Measurements from ENCODE around the gene LPAR6. TPM values are rescaled to one million over a fixed set of nuclear protein-coding genes. Genes with fewer than 3 reads are reported as not detected.

Gene LPAR6
- total and polyA plus RNA-seq, 2 donors (not counting 1 experiment from before 2014, with no cell fraction given), result 0.55 to 1.0 TPM

DNA sequence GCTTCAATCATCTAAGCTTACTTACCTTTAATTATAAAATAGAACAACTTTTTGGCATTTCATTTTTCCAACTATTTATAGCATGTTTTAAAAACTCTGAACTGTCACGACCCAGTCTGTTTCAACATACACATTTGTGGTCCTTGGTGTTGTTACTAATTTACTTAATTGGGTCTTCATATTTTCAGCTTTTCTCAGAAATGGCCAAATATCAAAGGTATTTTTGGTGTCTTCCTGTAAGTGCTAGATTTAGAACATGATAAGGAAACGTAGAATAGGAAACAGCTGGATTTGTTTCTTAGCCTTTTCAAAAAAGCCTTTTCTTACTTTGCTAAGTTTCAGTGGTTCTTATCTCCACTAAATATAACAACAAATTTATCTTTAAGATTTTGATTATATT, 11.4 kb downstream of the LPAR6 start:
- no peak overlapping the region for H3K4me3 Mint-ChIP-seq
- ATAC-seq (ENCODE audit: low read depth) (no peak), DNase-seq (no peak)
- no peaks in the 10 kb centered on the region for H3K4me1 ChIP-seq (ENCODE audit: control insufficient read depth in 2 of 2, insufficient read depth in 2 of 2, low read length in 2 of 2)
- WGBS (ENCODE audit: insufficient coverage), result no CpG with 5 or more reads among the region's 2 CpGs
- H3K27me3 ChIP-seq (replicated peaks in 1 of 4; ENCODE audit: control extremely low read depth in 1 of 4, control insufficient read depth in 3 of 4, insufficient read depth in 4 of 4, low read length in 3 of 4), result no peaks in the 10 kb centered on the region
- H3K27me3 Mint-ChIP-seq, result no peaks in the 10 kb centered on the region
- H3K36me3 ChIP-seq (replicated peaks in 1 of 2; ENCODE audit: control extremely low read depth in 1 of 2, control insufficient read depth in 1 of 2, extremely low read depth in 1 of 2, insufficient read depth in 2 of 2, low read length in 1 of 2), result peaks cover 0 to 10% of the 10 kb centered on the region in 2 experiments
- H3K4me1 Mint-ChIP-seq, result peaks cover 10% of the 10 kb centered on the region
- no peak overlapping the region for H3K4me2 ChIP-seq (replicated peaks; ENCODE audit: low read depth, low read length, poor library complexity, severe bottlenecking)
- H3K27ac Mint-ChIP-seq, result no peak overlapping the region
- H3K9me3 Mint-ChIP-seq (ENCODE audit: insufficient read depth), result no peaks in the 10 kb centered on the region
- no peak for TF ChIP-seq EZH2 (IDR thresholded peaks at IDR 0.05; ENCODE audit: borderline replicate concordance, insufficient read depth, low read depth, low read length, poor library complexity, severe bottlenecking)
- TF ChIP-seq, protein P1, sequence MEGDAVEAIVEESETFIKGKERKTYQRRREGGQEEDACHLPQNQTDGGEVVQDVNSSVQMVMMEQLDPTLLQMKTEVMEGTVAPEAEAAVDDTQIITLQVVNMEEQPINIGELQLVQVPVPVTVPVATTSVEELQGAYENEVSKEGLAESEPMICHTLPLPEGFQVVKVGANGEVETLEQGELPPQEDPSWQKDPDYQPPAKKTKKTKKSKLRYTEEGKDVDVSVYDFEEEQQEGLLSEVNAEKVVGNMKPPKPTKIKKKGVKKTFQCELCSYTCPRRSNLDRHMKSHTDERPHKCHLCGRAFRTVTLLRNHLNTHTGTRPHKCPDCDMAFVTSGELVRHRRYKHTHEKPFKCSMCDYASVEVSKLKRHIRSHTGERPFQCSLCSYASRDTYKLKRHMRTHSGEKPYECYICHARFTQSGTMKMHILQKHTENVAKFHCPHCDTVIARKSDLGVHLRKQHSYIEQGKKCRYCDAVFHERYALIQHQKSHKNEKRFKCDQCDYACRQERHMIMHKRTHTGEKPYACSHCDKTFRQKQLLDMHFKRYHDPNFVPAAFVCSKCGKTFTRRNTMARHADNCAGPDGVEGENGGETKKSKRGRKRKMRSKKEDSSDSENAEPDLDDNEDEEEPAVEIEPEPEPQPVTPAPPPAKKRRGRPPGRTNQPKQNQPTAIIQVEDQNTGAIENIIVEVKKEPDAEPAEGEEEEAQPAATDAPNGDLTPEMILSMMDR (IDR thresholded peaks at IDR 0.05), result no peak
- no peaks in the 10 kb centered on the region for H3K9me3 ChIP-seq (ENCODE audit: control extremely low read depth in 1 of 3, control insufficient read depth in 2 of 3, insufficient read depth in 1 of 3, low read length in 2 of 3)
- no peak overlapping the region for H3K4me3 ChIP-seq (ENCODE audit: control extremely low read depth in 1 of 5, extremely low read depth in 1 of 5, insufficient read depth in 1 of 5, low read depth in 2 of 5, low read length in 4 of 5)
- no peak overlapping the region for H3K27ac ChIP-seq (ENCODE audit: low read length in 2 of 2)
- POLR2A ChIA-PET, result no interaction called here
- CTCF ChIA-PET, result interaction anchor here (0.6 to 1.2 kb wide), 5 partner anchors 26 to 180 kb away, joined by 3 to 10 read pairs (median 3); no protein-coding TSS in a partner anchor
- H3K79me2 ChIP-seq (ENCODE audit: control insufficient read depth, insufficient read depth, low read length), result no peaks in the 10 kb centered on the region
- no peak overlapping the region for H3K9ac ChIP-seq (ENCODE audit: low read length)
- intact Hi-C loops (cut with micrococcal nuclease), result loop anchor here (2.0 kb wide), 1 partner anchor 179 kb away; no protein-coding TSS in a partner anchor
- no peak overlapping the region for H2AFZ ChIP-seq (ENCODE audit: insufficient read depth, low read depth, low read length, poor library complexity, severe bottlenecking)
- H4K20me1 ChIP-seq (ENCODE audit: control insufficient read depth, insufficient read depth, low read length, poor library complexity, severe bottlenecking), result no peaks in the 10 kb centered on the region

DNA sequence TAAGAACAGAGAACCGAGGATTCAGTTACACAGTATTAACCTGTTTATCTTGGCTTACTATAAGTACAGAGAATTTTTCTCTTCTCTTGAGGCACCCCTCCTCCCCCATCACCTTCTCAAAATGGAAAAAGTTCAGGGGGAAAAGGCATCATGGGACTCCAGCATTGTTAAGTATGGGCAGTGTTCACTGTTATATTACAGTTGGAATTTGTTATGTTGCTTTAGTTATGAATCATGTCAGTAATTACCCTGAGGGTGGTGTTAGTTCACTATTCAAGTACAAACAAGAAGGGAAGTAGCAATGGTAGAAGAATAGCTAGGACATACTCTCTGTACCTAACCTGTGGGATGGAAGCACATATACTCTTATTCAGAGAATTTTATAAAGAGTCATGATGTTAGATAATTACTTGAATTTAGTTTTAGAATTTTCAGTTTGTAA, 12.0 kb downstream of the LPAR6 start:
- Histone ChIP-seq H3K27me3 (replicated peaks in 1 of 4; ENCODE audit: control extremely low read depth in 1 of 4, control insufficient read depth in 3 of 4, insufficient read depth in 4 of 4, low read length in 3 of 4) (no peaks in the 10 kb centered on the region), H3K4me1 (ENCODE audit: control insufficient read depth in 2 of 2, insufficient read depth in 2 of 2, low read length in 2 of 2) (no peaks in the 10 kb centered on the region), H3K27ac (ENCODE audit: low read length in 2 of 2) (no peak overlapping the region), H3K9me3 (ENCODE audit: control extremely low read depth in 1 of 3, control insufficient read depth in 2 of 3, insufficient read depth in 1 of 3, low read length in 2 of 3) (no peaks in the 10 kb centered on the region), H3K79me2 (ENCODE audit: control insufficient read depth, insufficient read depth, low read length) (no peaks in the 10 kb centered on the region), H3K36me3 (replicated peaks in 1 of 2; ENCODE audit: control extremely low read depth in 1 of 2, control insufficient read depth in 1 of 2, extremely low read depth in 1 of 2, insufficient read depth in 2 of 2, low read length in 1 of 2) (peaks cover 0 to 7% of the 10 kb centered on the region in 2 experiments), H3K9ac (ENCODE audit: low read length) (no peak overlapping the region), H3K4me2 (replicated peaks; ENCODE audit: low read depth, low read length, poor library complexity, severe bottlenecking) (no peak overlapping the region), H2AFZ (ENCODE audit: insufficient read depth, low read depth, low read length, poor library complexity, severe bottlenecking) (no peak overlapping the region), H4K20me1 (ENCODE audit: control insufficient read depth, insufficient read depth, low read length, poor library complexity, severe bottlenecking) (no peaks in the 10 kb centered on the region), H3K4me3 (ENCODE audit: control extremely low read depth in 1 of 5, extremely low read depth in 1 of 5, insufficient read depth in 1 of 5, low read depth in 2 of 5, low read length in 4 of 5) (no peak overlapping the region)
- WGBS (ENCODE audit: insufficient coverage), result no CpG with 5 or more reads among the region's 1 CpG
- no peak overlapping the region for H3K4me3 Mint-ChIP-seq
- DNase-seq (no peak), ATAC-seq (ENCODE audit: low read depth) (no peak)
- H3K9me3 Mint-ChIP-seq (ENCODE audit: insufficient read depth), result no peaks in the 10 kb centered on the region
- ChIA-PET CTCF (interaction anchor here (0.6 to 1.2 kb wide), 5 partner anchors 26 to 181 kb away, joined by 3 to 10 read pairs (median 3); no protein-coding TSS in a partner anchor), POLR2A (no interaction called here)
- TF ChIP-seq, protein P1 (IDR thresholded peaks at IDR 0.05), result no peak
- TF ChIP-seq EZH2 (IDR thresholded peaks at IDR 0.05; ENCODE audit: borderline replicate concordance, insufficient read depth, low read depth, low read length, poor library complexity, severe bottlenecking), result no peak
- no peak overlapping the region for H3K27ac Mint-ChIP-seq
- no peaks in the 10 kb centered on the region for H3K27me3 Mint-ChIP-seq
- peaks cover 10% of the 10 kb centered on the region for H3K4me1 Mint-ChIP-seq
- intact Hi-C loops (cut with micrococcal nuclease), result loop anchor here (2.0 kb wide), 1 partner anchor 180 kb away; no protein-coding TSS in a partner anchor

Data from B cell (primary cell).